Activated naive CD8-positive, alpha-beta T cell (primary cell): Measurements from ENCODE around the gene RBMS1.

ENCODE experiments used
- H3K27ac Mint-ChIP-seq: one replicate; pipeline ENCODE4 v1.8.0; 2021; ENCODE audit warnings: mixed read lengths
- H3K27me3 Mint-ChIP-seq: one replicate; pipeline ENCODE4 v1.8.0; 2021; ENCODE audit warnings: mixed read lengths
- H3K36me3 Mint-ChIP-seq: one replicate; pipeline ENCODE4 v1.8.0; 2021; ENCODE audit warnings: mixed read lengths
- H3K4me1 Mint-ChIP-seq: one replicate; pipeline ENCODE4 v1.8.0; 2021; ENCODE audit warnings: low read depth, mixed read lengths
- H3K4me3 Mint-ChIP-seq: one replicate; pipeline ENCODE4 v1.8.0; 2021; ENCODE audit warnings: mild to moderate bottlenecking, mixed read lengths
- H3K9me3 Mint-ChIP-seq: one replicate; pipeline ENCODE4 v1.8.0; 2021; ENCODE audit warnings: low read depth, mixed read lengths

RBMS1 gene

DNA sequence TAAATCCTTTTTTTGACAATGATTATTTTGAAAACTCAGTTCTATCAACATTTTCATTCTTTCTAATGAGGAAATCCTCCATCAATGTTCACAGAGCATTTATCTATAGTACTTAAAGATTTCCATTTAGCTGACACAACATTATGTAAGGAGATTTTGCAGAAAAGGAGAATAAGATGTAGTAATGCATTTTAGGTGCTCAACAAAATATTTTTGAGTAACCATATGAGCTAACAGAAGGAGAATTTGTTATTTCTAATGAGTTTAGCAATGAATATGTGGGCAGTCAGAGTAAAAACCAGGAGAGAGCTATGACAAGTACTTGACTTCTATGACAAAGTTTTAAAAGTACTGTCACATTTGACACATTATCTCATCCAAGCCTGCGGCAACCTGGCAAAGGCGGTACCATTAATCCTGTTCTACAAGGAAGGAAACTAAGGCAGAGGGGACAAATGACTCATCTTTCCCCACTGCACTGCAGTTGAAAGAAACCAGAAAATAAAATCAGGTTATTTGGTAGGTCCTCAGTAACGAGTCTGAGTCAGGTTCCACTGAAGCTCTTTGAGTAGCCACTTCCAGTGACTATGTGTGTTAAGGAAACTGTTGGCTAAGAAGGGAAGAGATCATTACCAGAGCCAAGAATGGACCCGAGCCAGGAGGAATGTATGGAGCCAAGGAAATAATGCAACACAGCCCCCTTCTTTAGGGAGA, 159.4 kb downstream of the RBMS1 start:
- Mint-ChIP-seq H3K4me3 (peak overlapping the region; percentile 40), H3K4me1 (peaks cover 87% of the 10 kb centered on the region), H3K9me3 (no peaks in the 10 kb centered on the region), H3K27me3 (no peaks in the 10 kb centered on the region), H3K36me3 (peaks cover 18% of the 10 kb centered on the region), H3K27ac (peak overlapping the region; percentile 86)

DNA sequence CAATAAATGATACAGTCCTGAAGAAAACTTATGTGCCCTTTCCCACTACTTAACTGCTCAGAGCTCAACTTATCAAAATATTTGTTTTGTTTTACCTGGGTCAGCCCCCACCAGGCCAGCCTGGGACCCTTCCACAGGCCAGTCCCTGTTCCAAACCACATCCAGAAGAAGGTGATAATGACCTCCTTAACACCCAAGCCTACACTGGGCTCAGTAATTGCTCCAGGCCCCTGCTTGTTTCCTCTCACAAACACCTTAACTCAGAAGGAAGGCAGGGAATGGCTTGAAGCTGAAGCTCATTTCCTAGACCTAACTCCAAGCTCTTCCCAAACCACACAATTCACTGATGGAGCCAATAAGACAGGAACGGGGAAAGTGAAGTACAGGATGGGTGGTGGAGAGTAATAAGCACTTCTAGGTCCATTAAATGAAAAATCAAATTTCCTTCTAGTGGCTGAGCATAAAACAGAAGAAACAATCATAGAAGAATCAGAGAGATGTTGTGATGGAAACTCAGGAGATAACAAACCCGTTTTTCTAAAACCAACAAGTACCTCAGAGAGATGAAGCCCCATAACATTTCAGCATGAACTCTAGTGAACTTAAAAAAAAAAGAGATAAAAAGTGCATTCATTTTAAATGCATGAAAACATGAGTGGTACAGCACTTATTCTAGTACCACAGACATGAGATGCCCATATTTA, 160.1 kb downstream of the RBMS1 start:
- Mint-ChIP-seq H3K27me3 (no peaks in the 10 kb centered on the region), H3K9me3 (no peaks in the 10 kb centered on the region), H3K27ac (peak overlapping the region; percentile 86), H3K4me3 (no peak overlapping the region), H3K4me1 (peaks cover 87% of the 10 kb centered on the region), H3K36me3 (peaks cover 18% of the 10 kb centered on the region)

DNA sequence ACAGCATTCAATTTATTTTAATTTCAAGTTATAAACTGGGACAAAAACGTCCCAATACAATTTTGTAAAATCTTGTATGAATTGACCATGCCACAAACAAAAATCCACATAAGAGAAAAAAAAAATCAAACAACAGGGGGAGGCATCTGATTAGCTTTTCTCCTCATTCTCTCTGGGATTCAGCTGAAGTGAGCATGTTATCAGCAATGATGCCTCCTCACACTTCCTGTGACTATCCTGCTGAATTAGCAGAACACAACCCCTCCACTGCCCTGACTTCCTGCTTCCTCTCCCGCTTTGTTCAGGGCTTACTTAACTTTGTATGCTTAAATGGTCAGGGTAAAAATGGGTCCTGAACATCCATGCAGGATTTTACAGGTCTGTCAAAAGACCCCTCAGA, 161.3 kb downstream of the RBMS1 start:
- H3K4me1 Mint-ChIP-seq = peaks cover 89% of the 10 kb centered on the region
- H3K4me3 Mint-ChIP-seq = no peak overlapping the region
- H3K9me3 Mint-ChIP-seq = no peaks in the 10 kb centered on the region
- H3K36me3 Mint-ChIP-seq = peaks cover 24% of the 10 kb centered on the region
- no peaks in the 10 kb centered on the region for H3K27me3 Mint-ChIP-seq
- peak overlapping the region; percentile 87 for H3K27ac Mint-ChIP-seq

DNA sequence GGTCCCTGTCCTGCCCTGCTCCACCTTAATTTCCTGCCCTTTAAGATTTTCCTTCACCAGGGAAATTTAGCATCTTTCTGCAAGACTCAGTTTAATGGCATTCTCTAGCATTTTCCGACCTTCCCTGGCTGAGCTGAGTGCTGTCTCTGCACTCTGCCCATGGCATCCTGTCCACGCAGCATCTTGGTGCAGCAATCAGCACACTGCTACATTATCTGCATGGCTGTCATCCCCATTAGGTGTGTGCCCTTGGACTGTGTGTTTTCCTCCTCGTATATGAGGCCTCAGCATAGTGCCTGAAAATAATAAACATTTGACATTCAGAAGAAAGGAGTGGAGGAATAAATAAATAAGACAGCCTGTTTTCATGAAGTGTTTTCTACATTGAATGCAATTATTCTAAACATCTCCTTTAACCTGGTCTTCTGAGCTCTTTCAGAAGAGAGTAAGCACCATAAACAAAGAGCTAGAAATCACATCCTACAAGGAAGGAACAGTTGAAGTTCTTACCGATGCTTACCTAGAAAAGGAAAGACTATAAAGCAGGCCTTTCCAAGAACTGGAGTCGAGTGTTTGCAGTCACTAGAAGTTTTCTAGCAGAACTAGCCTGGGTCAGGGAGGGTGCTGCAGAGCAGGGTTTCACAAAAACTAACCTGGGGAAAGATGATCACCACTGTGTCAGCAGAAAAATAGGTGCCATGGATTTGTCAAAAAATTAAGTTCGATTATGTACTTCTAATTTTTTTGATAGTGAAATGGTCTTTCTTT, 162.2 kb downstream of the RBMS1 start:
- no peaks in the 10 kb centered on the region for H3K27me3 Mint-ChIP-seq
- peaks cover 24% of the 10 kb centered on the region for H3K36me3 Mint-ChIP-seq
- no peaks in the 10 kb centered on the region for H3K9me3 Mint-ChIP-seq
- H3K27ac Mint-ChIP-seq = peak overlapping the region; percentile 87
- peak overlapping the region; percentile 21 for H3K4me3 Mint-ChIP-seq
- peaks cover 91% of the 10 kb centered on the region for H3K4me1 Mint-ChIP-seq

DNA sequence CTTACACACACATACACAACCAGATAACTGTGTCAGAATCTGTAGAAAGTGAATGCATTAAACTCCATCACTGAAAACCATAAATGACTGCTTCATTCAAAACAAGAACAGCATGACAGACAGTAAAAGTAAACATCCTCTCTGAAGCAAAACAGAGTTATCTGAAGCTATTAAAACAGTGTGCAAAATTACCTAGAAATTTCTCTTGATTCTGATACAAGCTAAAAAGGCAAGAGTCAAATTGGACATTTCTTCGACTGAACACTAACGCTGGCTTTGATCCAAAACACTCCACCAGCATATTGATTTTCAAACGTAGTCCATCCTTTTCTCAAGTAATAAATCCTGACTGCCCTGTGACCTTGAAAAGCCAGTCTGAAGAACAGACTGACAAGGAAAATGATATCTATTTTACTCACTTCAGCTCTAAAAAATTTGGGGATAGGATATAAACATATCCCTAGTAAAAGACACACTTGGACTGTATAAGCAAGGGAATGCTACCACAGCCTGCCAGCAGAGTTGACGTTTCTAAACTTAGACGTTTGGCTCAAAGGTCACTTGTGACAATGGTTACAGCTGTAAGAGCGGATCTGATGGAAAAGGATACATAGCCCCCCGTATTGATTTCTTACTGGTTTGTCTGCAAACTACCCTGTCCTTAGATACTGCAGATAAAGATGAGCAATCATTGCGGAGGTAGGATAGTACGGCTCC, 164.6 kb downstream of the RBMS1 start:
- peaks cover 90% of the 10 kb centered on the region for H3K4me1 Mint-ChIP-seq
- H3K27ac Mint-ChIP-seq = peak overlapping the region; percentile 79
- H3K36me3 Mint-ChIP-seq = peaks cover 22% of the 10 kb centered on the region
- no peaks in the 10 kb centered on the region for H3K9me3 Mint-ChIP-seq
- peak overlapping the region; percentile 65 for H3K4me3 Mint-ChIP-seq
- no peaks in the 10 kb centered on the region for H3K27me3 Mint-ChIP-seq

DNA sequence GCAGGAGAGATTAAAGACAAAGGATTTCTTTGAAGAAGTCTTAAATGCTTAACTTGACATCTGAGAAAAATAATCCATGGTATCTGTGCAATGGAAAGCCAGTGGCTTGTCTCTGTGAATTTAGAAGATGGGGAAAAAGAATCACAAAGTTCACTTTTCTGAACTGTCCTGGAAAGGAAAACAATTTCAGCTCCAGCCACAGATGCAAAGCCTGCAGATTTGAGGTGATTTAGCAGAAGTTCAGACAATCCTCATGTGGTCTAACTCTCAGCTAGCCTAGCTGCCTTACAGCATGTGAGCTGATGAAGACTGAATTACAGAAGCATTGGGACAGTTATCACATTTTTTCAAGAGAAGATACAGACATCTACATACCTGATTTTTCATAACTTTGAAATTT, 166.8 kb downstream of the RBMS1 start:
- Mint-ChIP-seq H3K27ac (no peak overlapping the region), H3K4me1 (peaks cover 91% of the 10 kb centered on the region), H3K36me3 (peaks cover 25% of the 10 kb centered on the region), H3K27me3 (no peaks in the 10 kb centered on the region), H3K4me3 (no peak overlapping the region), H3K9me3 (no peaks in the 10 kb centered on the region)

DNA sequence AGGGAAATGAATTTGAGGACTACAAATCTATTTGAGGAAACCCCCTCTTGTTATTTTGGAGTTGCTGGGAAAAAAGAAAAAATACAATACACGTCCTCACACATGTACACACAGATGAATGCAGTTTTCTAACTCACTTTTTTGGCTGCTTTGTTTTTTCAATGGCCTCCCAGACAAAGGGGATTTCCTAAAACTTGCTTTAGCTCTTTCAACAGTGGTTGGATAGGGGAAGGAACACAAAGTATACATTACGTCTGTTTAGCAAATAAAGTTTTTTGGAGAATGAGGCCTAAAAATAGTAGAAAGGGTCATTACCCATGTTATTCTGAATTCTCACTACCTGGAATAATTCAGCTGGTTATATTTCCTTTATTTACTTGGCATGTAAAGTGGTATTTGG, 168.2 kb downstream of the RBMS1 start:
- Mint-ChIP-seq H3K36me3 (peaks cover 20% of the 10 kb centered on the region), H3K27me3 (no peaks in the 10 kb centered on the region), H3K9me3 (no peaks in the 10 kb centered on the region), H3K4me1 (peaks cover 92% of the 10 kb centered on the region), H3K27ac (peak overlapping the region; percentile 10), H3K4me3 (no peak overlapping the region)

DNA sequence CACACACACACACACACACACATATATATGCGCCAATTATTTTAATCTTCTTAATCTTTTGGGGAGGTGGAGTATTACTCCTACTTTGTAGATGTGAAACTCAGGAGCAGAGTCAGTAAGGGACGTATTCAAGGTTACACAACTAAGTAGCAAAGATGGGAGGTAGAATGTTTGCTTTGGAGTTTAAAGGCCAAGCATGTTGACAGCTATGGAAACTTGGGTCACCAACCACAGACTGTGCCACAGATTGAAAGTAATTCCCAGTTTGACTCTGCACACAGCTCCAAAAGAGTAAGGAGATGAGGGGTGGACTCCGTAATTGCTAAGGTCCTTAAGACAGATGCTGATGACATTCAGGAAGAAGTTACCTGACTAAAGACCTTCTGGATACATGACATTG, 168.7 kb downstream of the RBMS1 start:
- H3K9me3 Mint-ChIP-seq = no peaks in the 10 kb centered on the region
- H3K4me1 Mint-ChIP-seq = peaks cover 92% of the 10 kb centered on the region
- H3K27me3 Mint-ChIP-seq = no peaks in the 10 kb centered on the region
- no peak overlapping the region for H3K4me3 Mint-ChIP-seq
- H3K27ac Mint-ChIP-seq = no peak overlapping the region
- H3K36me3 Mint-ChIP-seq = peaks cover 15% of the 10 kb centered on the region

DNA sequence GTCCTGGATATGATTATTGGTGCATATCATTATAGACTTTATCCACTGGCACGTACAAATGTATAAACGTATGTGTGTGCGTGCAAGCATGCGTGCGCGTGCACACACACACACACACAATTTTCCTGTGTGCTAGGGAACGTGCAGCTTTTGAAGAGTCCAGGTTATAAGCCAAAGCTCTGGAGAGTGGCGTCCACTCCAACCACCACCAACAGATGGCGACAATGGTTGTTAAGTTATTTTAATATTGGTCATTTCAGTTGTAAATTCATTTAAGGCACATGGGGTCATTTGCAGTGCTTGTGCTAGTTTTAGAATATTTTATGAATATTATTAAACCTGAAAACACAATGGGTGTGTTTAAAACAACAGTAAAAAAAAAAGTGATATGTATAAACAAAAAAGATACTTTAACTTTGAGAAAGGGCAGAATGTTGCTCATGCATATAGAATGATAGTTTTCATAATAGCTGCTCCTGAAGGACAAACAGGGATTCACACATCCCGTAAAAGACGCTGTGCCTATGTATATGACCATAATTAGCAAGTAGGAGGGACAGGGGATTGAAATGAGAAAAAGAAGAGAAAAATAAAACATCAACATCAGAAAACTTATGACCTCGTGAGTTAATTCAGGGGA, 169.3 kb downstream of the RBMS1 start:
- Mint-ChIP-seq H3K4me3 (no peak overlapping the region), H3K27ac (peak overlapping the region; percentile 48), H3K27me3 (no peaks in the 10 kb centered on the region), H3K36me3 (peaks cover 12% of the 10 kb centered on the region), H3K4me1 (peaks cover 88% of the 10 kb centered on the region), H3K9me3 (no peaks in the 10 kb centered on the region)

DNA sequence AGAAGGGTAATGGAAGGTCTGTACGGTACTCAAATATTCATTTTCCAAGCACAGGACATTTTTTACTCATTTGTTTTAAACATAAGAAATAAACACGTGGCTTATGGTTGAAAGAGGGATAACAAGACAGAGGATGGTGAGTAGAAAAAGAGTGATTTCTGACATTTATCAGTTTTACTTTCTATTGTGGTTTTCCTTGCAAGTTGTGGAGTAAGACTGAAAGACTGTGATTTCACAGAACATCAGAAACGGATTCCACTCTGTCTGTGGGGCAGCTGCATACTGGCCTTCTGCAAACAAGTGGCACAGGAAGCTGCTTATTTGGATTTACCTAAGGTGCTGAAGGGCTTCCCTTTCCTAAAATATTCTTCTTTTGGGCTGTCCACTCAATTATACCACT, 171.3 kb downstream of the RBMS1 start:
- H3K9me3 Mint-ChIP-seq = no peaks in the 10 kb centered on the region
- no peaks in the 10 kb centered on the region for H3K27me3 Mint-ChIP-seq
- H3K27ac Mint-ChIP-seq = no peak overlapping the region
- H3K4me3 Mint-ChIP-seq = peak overlapping the region; percentile 18
- H3K36me3 Mint-ChIP-seq = peaks cover 9% of the 10 kb centered on the region
- peaks cover 75% of the 10 kb centered on the region for H3K4me1 Mint-ChIP-seq

DNA sequence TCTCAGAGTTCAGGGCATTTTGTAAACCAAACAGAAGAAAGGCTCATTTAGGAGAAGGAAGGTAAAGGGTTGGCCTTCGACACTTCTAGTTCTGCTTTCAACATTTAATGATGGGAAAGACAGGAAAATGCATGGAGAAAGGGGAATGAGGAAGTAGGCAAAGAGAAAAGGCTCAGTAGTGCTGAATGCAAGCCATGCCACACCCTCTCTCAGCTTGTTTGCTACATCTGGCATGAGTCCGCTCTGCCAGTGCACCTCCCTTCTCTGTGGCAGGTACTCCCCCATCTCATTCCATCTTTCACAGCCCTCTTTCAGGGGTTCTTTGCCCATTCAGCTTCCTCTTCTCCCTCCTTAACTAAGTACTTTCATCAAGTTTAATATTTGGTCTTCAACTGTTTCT, 172.6 kb downstream of the RBMS1 start:
- Mint-ChIP-seq H3K4me3 (no peak overlapping the region), H3K4me1 (peaks cover 75% of the 10 kb centered on the region), H3K27ac (peak overlapping the region; percentile 36), H3K36me3 (peaks cover 11% of the 10 kb centered on the region), H3K9me3 (no peaks in the 10 kb centered on the region), H3K27me3 (no peaks in the 10 kb centered on the region)

DNA sequence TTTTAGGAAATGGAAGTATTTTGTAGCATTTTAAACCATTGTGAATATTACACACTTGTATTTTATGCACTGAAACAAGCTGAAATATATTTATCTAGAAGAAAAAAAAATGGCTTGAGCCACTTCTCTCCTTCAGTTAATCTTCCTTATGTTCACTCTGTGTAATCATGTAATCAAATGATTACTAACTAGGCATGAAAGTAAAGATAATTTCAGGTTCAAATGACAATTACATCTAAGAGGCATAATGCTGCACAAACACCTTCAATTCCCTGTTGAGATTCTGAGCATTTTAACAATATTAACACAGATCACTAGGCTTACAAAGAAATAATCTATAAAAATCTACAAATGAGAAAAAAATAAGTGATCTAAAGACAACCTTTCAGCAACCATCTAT, 173.9 kb downstream of the RBMS1 start:
- Mint-ChIP-seq H3K4me3 (no peak overlapping the region), H3K4me1 (peaks cover 67% of the 10 kb centered on the region), H3K27me3 (no peaks in the 10 kb centered on the region), H3K27ac (no peak overlapping the region), H3K9me3 (no peaks in the 10 kb centered on the region), H3K36me3 (peaks cover 13% of the 10 kb centered on the region)

DNA sequence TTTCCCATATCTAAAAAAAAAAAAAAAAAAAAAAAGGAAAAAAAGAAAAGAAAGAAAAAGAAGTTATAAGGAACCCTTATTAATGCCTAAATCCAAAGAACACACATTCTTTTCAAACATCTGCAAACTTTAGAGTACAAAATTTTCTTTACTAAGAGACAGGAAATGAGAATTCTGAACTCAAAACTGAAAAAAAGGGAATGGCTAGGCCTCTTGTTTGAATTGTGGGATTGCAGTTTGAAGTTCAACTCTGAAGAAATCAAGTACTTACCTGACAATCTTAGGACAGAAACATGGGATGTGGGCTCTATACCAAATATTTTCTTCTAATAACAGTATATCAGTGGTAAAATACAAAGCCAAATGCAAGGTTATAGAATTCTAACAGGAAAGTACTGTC, 175.4 kb downstream of the RBMS1 start:
- Mint-ChIP-seq H3K27me3 (no peaks in the 10 kb centered on the region), H3K27ac (no peak overlapping the region), H3K4me3 (no peak overlapping the region), H3K9me3 (no peaks in the 10 kb centered on the region), H3K36me3 (peaks cover 13% of the 10 kb centered on the region), H3K4me1 (peaks cover 59% of the 10 kb centered on the region)
